Glutamatergic neuron (in vitro differentiated cells): ENCODE data around the gene DESI2. TPM values are rescaled to one million over a fixed set of nuclear protein-coding genes. Genes with fewer than 3 reads are reported as not detected.

ENCODE experiments used
- DNase-seq: peaks from one replicate; pipeline ENCODE4 v3.0.0; 2022
- H3K27ac Mint-ChIP-seq: one replicate; pipeline ENCODE4 v1.8.0; 2020; ENCODE audit warnings: mild to moderate bottlenecking, mixed read lengths, inconsistent platforms; ENCODE audit not compliant: unreplicated experiment
- H3K27me3 Mint-ChIP-seq: one replicate; pipeline ENCODE4 v1.8.0; 2020; ENCODE audit warnings: mild to moderate bottlenecking, moderate library complexity, mixed read lengths, inconsistent platforms; ENCODE audit not compliant: unreplicated experiment
- H3K36me3 Mint-ChIP-seq: one replicate; pipeline ENCODE4 v1.8.0; 2020; ENCODE audit warnings: mild to moderate bottlenecking, mixed read lengths, inconsistent platforms; ENCODE audit not compliant: unreplicated experiment
- H3K4me1 Mint-ChIP-seq: one replicate; pipeline ENCODE4 v1.8.0; 2020; ENCODE audit warnings: mild to moderate bottlenecking, low read depth, mixed read lengths, inconsistent platforms; ENCODE audit not compliant: unreplicated experiment
- H3K4me3 Mint-ChIP-seq: one replicate; pipeline ENCODE4 v1.8.0; 2020; ENCODE audit warnings: mild to moderate bottlenecking, mixed read lengths, inconsistent platforms; ENCODE audit not compliant: unreplicated experiment
- H3K9me3 Mint-ChIP-seq: one replicate; pipeline ENCODE4 v1.8.0; 2020; ENCODE audit warnings: mild to moderate bottlenecking, moderate library complexity, mixed read lengths, inconsistent platforms; ENCODE audit not compliant: unreplicated experiment
- CTCF ChIP-seq: fragments of 200-600 bp; sonication (generic); IDR thresholded peaks from one replicate; pipeline ENCODE4 v1.5.0; 2021; ENCODE audit not compliant: partially characterized antibody, unreplicated experiment
- total RNA-seq: library from RNA; stranded (reverse); fragmentation: NEBNext Ultra II Directional; extraction: Animal tissue kit (Norgen Biotek cat#: 25700); gene quantifications from one replicate; pipeline ENCODE4 v1.2.1, GENCODE V29; 2021; ENCODE audit not compliant: unreplicated experiment

The DESI2 gene
- total RNA-seq, 1 donor from 2014 or later = 25.9 TPM

GRCh38 chr1:244642988-244643387 lies 9.9 kb upstream of the DESI2 start:
- H3K27me3 Mint-ChIP-seq = no peaks in the 10 kb centered on the region

GRCh38 chr1:244645414-244645813 lies 7.5 kb upstream of the DESI2 start:
- Mint-ChIP-seq H3K4me3 (no peak overlapping the region), H3K4me1 (no peaks in the 10 kb centered on the region), H3K36me3 (no peaks in the 10 kb centered on the region), H3K9me3 (no peaks in the 10 kb centered on the region), H3K27ac (no peak overlapping the region), H3K27me3 (peaks cover 1% of the 10 kb centered on the region)
- no peak for DNase-seq
- TF ChIP-seq CTCF = no peak

More at GRCh38 chr1:244642988-244643387, 9.9 kb upstream of the DESI2 start:
- no peak overlapping the region for H3K27ac Mint-ChIP-seq
- H3K9me3 Mint-ChIP-seq = no peaks in the 10 kb centered on the region
- no peak for DNase-seq
- no peak overlapping the region for H3K4me3 Mint-ChIP-seq
- H3K36me3 Mint-ChIP-seq = no peaks in the 10 kb centered on the region
- TF ChIP-seq CTCF = no peak
- H3K4me1 Mint-ChIP-seq = no peaks in the 10 kb centered on the region

GRCh38 chr1:244645890-244646289 lies 7.0 kb upstream of the DESI2 start:
- Mint-ChIP-seq H3K4me1 (no peaks in the 10 kb centered on the region), H3K36me3 (no peaks in the 10 kb centered on the region), H3K27me3 (peaks cover 1% of the 10 kb centered on the region), H3K9me3 (no peaks in the 10 kb centered on the region), H3K4me3 (no peak overlapping the region), H3K27ac (no peak overlapping the region)
- no peak for TF ChIP-seq CTCF
- DNase-seq = no peak

GRCh38 chr1:244647819-244648218 lies 5.1 kb upstream of the DESI2 start:
- peaks cover 5% of the 10 kb centered on the region for H3K4me1 Mint-ChIP-seq
- no peak overlapping the region for H3K4me3 Mint-ChIP-seq
- H3K27me3 Mint-ChIP-seq = peaks cover 5% of the 10 kb centered on the region
- no peaks in the 10 kb centered on the region for H3K36me3 Mint-ChIP-seq
- DNase-seq = no peak
- no peak for TF ChIP-seq CTCF
- no peak overlapping the region for H3K27ac Mint-ChIP-seq
- H3K9me3 Mint-ChIP-seq = no peaks in the 10 kb centered on the region

GRCh38 chr1:244651956-244652622 lies 837 bp upstream of the DESI2 start:
- H3K4me1 Mint-ChIP-seq = peaks cover 9% of the 10 kb centered on the region
- DNase-seq = no peak
- TF ChIP-seq CTCF = no peak
- peak overlapping the region; percentile 89 for H3K4me3 Mint-ChIP-seq
- H3K9me3 Mint-ChIP-seq = no peaks in the 10 kb centered on the region
- H3K36me3 Mint-ChIP-seq = no peaks in the 10 kb centered on the region
- peaks cover 5% of the 10 kb centered on the region for H3K27me3 Mint-ChIP-seq
- peak overlapping the region; percentile 69 for H3K27ac Mint-ChIP-seq
